GM10266 (cell line): ENCODE measurements around the gene C10orf67.

Source experiments
- DNase-seq: peaks from one replicate; pipeline ENCODE4 v3.0.0; 2012; ENCODE audit errors: extremely low spot score
- TF ChIP-seq, protein P1 (sequence below): IDR thresholded peaks from 2 replicates; pipeline ENCODE4 v1.5.1; 2012; ENCODE audit warnings: mild to moderate bottlenecking, low read depth; ENCODE audit not compliant: control insufficient read depth, insufficient read depth; ENCODE audit errors: missing control alignments

C10orf67 gene

DNA sequence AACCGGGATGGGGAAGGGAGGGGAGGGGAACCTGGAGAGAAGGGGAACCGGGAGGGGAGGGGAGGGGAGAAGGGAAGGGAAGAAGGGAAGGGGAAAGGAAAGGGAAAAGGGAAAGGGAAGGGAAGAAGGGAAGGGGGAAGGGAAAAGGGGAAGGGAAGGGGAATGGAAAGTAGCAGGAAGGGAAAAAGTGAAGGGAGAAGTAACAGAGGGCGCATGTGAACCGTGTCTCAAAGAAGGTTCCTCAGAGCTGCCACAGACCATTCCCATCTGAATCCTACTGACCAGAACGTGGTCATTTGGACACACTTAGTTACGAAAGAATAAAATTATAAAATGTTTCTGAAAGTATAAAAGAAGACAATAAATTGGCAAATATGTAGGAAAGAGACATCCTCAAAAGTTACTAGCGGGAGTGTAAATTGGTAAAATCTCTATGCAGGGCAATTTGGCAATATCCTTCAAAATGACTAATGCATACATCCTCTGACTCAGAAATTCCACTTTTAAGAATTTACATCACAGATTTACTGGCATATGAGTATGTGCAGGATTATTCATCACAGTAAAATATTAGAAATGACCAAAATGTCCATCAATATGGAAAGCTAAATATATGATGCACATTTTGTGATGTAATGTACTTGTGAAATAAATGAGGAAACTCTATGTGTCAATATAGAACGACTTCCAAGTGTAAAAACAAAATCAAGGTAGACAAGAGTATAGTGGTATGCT, 12.9 kb downstream of the C10orf67 start:
- TF ChIP-seq, protein P1, sequence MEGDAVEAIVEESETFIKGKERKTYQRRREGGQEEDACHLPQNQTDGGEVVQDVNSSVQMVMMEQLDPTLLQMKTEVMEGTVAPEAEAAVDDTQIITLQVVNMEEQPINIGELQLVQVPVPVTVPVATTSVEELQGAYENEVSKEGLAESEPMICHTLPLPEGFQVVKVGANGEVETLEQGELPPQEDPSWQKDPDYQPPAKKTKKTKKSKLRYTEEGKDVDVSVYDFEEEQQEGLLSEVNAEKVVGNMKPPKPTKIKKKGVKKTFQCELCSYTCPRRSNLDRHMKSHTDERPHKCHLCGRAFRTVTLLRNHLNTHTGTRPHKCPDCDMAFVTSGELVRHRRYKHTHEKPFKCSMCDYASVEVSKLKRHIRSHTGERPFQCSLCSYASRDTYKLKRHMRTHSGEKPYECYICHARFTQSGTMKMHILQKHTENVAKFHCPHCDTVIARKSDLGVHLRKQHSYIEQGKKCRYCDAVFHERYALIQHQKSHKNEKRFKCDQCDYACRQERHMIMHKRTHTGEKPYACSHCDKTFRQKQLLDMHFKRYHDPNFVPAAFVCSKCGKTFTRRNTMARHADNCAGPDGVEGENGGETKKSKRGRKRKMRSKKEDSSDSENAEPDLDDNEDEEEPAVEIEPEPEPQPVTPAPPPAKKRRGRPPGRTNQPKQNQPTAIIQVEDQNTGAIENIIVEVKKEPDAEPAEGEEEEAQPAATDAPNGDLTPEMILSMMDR = no peak
- no peak for DNase-seq

DNA sequence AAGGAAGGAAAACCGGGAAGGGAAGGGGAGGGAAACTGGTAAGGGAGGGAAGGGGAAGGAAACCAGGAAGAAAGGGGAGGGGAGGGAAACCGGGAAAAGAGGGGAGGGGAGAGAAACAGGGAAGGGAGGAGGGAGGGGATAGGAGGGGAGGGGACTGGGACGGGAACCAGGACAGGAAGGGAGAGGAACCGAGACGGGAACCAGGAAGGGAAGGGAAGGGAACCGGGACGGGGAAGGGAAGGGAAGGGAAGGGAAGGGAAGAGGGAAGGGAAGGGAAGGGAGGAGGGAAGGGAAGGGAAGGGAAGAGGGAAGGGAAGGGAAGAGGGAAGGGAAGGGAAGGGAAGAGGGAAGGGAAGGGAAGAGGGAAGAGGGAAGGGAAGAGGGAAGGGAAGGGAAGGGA, 13.6 kb downstream of the C10orf67 start:
- TF ChIP-seq, protein P1 = no peak

DNA sequence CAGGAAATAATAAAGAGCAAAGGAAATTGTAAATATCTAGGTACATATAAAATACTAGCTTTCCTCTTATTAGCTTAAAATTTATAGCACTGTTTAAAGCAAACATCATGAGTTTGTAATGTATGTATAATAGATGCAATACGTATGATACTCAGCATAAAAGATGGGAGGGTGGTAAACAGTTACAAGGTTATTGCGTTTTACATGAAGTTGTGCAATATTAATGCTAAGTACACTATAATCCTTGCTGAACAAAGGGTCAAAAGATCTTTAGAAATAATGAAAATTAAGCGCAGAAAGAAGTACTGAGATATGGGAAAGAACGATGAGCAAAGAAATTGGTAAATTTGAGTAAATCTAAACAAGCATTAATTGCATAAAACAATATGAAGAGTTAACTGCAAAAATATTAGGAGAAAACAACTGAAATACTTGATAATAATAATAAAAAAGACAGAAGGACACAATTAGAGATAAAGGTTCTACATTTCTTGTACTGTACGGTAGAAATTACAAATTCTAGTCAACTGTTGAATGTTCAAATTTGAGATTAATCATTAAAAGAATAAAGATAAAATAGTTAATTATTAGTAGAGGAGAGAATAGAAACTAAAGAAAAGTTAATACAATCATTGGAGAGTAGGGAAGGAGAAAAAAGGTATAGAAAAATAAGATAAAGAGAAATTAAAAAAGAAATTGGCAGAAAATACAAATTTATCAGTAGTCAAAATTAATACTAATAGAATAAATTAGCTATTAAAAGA, 17.9 kb downstream of the C10orf67 start:
- TF ChIP-seq, protein P1 = no peak
- no peak for DNase-seq

More for the DNA sequence above, 13.6 kb downstream of the C10orf67 start:
- no peak for DNase-seq

DNA sequence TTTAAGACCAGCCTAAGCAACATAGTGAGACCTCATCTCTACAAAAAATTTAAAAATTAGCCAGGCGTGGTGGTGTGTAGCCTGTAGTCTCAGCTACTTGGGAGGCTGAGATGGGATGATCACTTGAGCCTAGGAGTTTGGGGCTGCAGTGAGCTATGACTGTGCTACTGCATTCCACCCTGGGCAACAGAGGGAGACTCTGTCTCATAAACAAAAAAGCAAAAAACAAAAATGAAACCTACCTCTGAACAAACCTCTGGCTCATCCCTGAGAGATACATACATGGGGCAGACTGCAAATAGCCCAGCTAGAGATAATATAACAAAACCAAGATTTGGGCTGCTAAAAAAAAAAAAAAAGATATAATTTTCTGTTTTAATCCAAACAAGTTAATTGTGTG, 19.5 kb downstream of the C10orf67 start:
- TF ChIP-seq, protein P1 = peak; percentile 28
- DNase-seq = no peak

DNA sequence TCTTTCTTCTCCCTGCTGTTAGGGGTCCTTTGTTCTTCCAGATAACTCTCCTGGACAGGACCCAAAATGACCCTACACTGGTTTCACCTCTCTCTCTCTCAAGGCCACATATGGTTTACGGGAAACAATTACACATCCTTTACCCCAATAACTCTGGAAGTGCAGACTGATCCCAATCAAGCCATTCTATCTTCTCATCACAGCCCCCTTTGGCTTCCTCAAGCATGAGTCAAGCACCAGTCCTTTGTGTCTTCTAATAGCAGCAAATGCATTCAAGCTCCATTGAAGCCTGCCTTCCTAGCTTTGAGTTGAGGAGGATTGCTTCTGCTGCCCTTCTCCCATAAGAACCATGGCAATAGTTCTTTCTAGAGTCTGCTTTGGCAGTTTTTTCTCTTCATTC, 20.2 kb downstream of the C10orf67 start:
- DNase-seq = no peak
- TF ChIP-seq, protein P1 = no peak

DNA sequence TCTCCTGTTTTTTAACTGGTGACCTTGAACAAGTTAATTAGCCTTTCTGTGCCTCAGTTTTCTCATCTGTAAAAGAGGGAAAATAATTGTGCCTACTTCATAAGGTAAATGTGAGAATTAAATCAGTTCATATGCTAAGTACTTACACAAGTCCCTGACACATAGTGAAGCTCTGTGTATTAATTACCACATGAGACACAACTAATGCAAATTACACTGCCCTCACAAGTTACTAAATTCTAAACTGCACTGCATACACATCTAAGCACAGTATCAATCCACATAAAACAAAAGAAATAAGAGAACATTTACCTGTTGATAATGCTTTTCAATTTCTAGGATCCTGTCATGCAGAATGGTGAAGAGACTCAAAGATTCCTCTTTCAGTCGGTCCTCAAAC, 22.5 kb downstream of the C10orf67 start:
- TF ChIP-seq, protein P1 = no peak
- DNase-seq = no peak

DNA sequence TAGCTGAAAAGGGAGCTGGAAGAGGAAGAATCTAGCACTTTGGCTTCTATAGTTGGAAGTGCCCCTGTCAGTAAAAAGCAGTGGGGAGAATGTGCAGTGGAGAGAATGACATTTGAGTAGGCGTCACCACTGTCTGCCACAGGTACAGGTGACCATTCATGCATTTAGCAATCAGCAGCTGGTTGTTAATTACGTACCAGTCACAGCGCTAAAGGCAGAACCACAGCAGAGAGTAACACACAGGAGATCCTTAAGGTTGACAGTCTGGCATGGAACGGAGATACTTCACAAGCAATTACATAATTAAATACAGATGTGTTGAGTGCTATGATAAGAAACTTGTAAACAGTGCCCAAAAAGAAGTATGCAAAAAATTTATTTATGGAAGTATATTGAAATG, 24.8 kb downstream of the C10orf67 start:
- TF ChIP-seq, protein P1 = no peak
- no peak for DNase-seq
